HEK293 (cell line): ENCODE results near the gene TLCD4.

ENCODE experiments used
- CTCF ChIA-PET: fragments of 350-600 bp; formaldehyde crosslinking; extraction: SDS; loops from one replicate; lab custom pipeline; 2021; ENCODE audit warnings: antibody characterized with exemption; lab: Yijun Ruan, JAX
- POLR2A ChIA-PET: fragments of 300-600 bp; formaldehyde crosslinking; extraction: SDS; loops from one replicate; lab custom pipeline; 2020; ENCODE audit warnings: antibody characterized with exemption, inconsistent platforms; lab: Yijun Ruan, JAX
- H3K27ac ChIP-seq: fragments of 200-500 bp; sonication (Bioruptor generic); 2 replicates; pipeline ENCODE4 v1.5.1; 2014; ENCODE audit warnings: low read depth, low read length, control low read depth, inconsistent platforms; ENCODE audit errors: extremely low read depth
- H3K36me3 ChIP-seq, 2 experiments: fragments of 200-500 bp in 1 of 2; sonication (Bioruptor generic) in 1 of 2; 1 replicate in 1 of 2; 2 replicates in 1 of 2; pipeline ENCODE4 v1.5.1; 2014 to 2017; ENCODE audit warnings: inconsistent platforms in 2 of 2, low read length in 2 of 2; ENCODE audit not compliant: control insufficient read depth in 2 of 2, insufficient read depth in 1 of 2
- H3K4me1 ChIP-seq: fragments of 200-500 bp; sonication (Bioruptor generic); 2 replicates; pipeline ENCODE4 v1.5.1; 2014; ENCODE audit warnings: mild to moderate bottlenecking, low read length, inconsistent platforms; ENCODE audit not compliant: control insufficient read depth, insufficient read depth
- H3K4me3 ChIP-seq: 2 replicates; pipeline ENCODE4 v1.5.1; 2011; ENCODE audit warnings: low read depth, mild to moderate bottlenecking, control low read depth, low read length, moderate library complexity
- H3K9me3 ChIP-seq: fragments of 200-500 bp; sonication (Bioruptor generic); 2 replicates; pipeline ENCODE4 v1.5.1; 2014; ENCODE audit warnings: low read depth, low read length, inconsistent platforms; ENCODE audit not compliant: control insufficient read depth, insufficient read depth
- GLI2 ChIP-seq: fragments of 450-650 bp; formaldehyde crosslinking; IDR thresholded peaks from 2 replicates; pipeline ENCODE4; 2017; ENCODE audit warnings: missing biosample characterization, missing genetic modification characterization, low read depth, borderline replicate concordance
- HIC1 ChIP-seq: fragments of 450-650 bp; formaldehyde crosslinking; IDR thresholded peaks from 2 replicates; pipeline ENCODE4 v1.5.1; 2016; ENCODE audit warnings: missing biosample characterization, missing genetic modification characterization
- MYNN ChIP-seq: fragments of 450-650 bp; formaldehyde crosslinking; IDR thresholded peaks from 2 replicates; pipeline ENCODE4 v1.5.1; 2016; ENCODE audit warnings: missing biosample characterization, missing genetic modification characterization, borderline replicate concordance
- MZF1 ChIP-seq: fragments of 450-650 bp; formaldehyde crosslinking; IDR thresholded peaks from 2 replicates; pipeline ENCODE4 v1.5.1; 2017; ENCODE audit warnings: missing biosample characterization, missing genetic modification characterization, borderline replicate concordance
- OSR2 ChIP-seq: fragments of 450-650 bp; formaldehyde crosslinking; IDR thresholded peaks from 2 replicates; pipeline ENCODE4 v1.5.1; 2016; ENCODE audit warnings: missing biosample characterization, missing genetic modification characterization
- PBX3 ChIP-seq: sonication (generic); formaldehyde crosslinking; IDR thresholded peaks from 2 replicates; pipeline ENCODE4 v1.8.1; 2022; ENCODE audit warnings: mild to moderate bottlenecking, moderate library complexity, missing genetic modification reagents
- SCRT1 ChIP-seq: fragments of 450-650 bp; formaldehyde crosslinking; IDR thresholded peaks from 2 replicates; pipeline ENCODE4 v1.5.1; 2016; ENCODE audit warnings: missing biosample characterization, missing genetic modification characterization, borderline replicate concordance
- YY1 ChIP-seq: fragments of 450-650 bp; formaldehyde crosslinking; IDR thresholded peaks from 2 replicates; pipeline ENCODE4 v1.5.1; 2018; ENCODE audit warnings: missing biosample characterization, missing genetic modification characterization
- ZBTB17 ChIP-seq: fragments of 450-650 bp; formaldehyde crosslinking; IDR thresholded peaks from 2 replicates; pipeline ENCODE4 v1.5.1; 2016; ENCODE audit warnings: missing biosample characterization, missing genetic modification characterization
- ZBTB48 ChIP-seq: fragments of 450-650 bp; formaldehyde crosslinking; IDR thresholded peaks from 2 replicates; pipeline ENCODE4 v1.5.1; 2016; ENCODE audit warnings: missing biosample characterization, missing genetic modification characterization
- ZFHX2 ChIP-seq: fragments of 450-650 bp; formaldehyde crosslinking; conservative IDR thresholded peaks from 2 replicates; pipeline ENCODE4 v1.5.1; 2016; ENCODE audit warnings: missing biosample characterization, missing genetic modification characterization
- ZNF112 ChIP-seq: fragments of 450-650 bp; formaldehyde crosslinking; IDR thresholded peaks from 2 replicates; pipeline ENCODE4 v1.5.0; 2017; ENCODE audit warnings: missing biosample characterization, missing genetic modification characterization
- ZNF132 ChIP-seq: fragments of 450-650 bp; formaldehyde crosslinking; IDR thresholded peaks from 2 replicates; pipeline ENCODE4 v1.5.1; 2017; ENCODE audit warnings: missing biosample characterization, missing genetic modification characterization, borderline replicate concordance
- ZNF140 ChIP-seq: fragments of 450-650 bp; formaldehyde crosslinking; IDR thresholded peaks from 2 replicates; pipeline ENCODE4 v1.5.1; 2016; ENCODE audit warnings: missing biosample characterization, missing genetic modification characterization
- ZNF184 ChIP-seq: fragments of 450-650 bp; IDR thresholded peaks from 2 replicates; pipeline ENCODE4 v1.5.1; 2018; ENCODE audit warnings: missing biosample characterization, mild to moderate bottlenecking, missing genetic modification characterization
- ZNF19 ChIP-seq: fragments of 450-650 bp; formaldehyde crosslinking; IDR thresholded peaks from 2 replicates; pipeline ENCODE4; 2016; ENCODE audit warnings: missing biosample characterization, missing genetic modification characterization, low read depth
- ZNF211 ChIP-seq: fragments of 450-650 bp; formaldehyde crosslinking; IDR thresholded peaks from 2 replicates; pipeline ENCODE4 v1.5.1; 2016; ENCODE audit warnings: low read depth, missing biosample characterization, missing genetic modification characterization
- ZNF24 ChIP-seq: fragments of 450-650 bp; formaldehyde crosslinking; IDR thresholded peaks from 2 replicates; pipeline ENCODE4 v1.5.1; 2016; ENCODE audit warnings: missing biosample characterization, missing genetic modification characterization
- ZNF248 ChIP-seq: fragments of 450-650 bp; formaldehyde crosslinking; IDR thresholded peaks from 2 replicates; pipeline ENCODE4 v1.5.1; 2017; ENCODE audit warnings: missing biosample characterization, missing genetic modification characterization
- ZNF311 ChIP-seq: fragments of 450-650 bp; formaldehyde crosslinking; IDR thresholded peaks from 2 replicates; pipeline ENCODE4 v1.5.1; 2017; ENCODE audit warnings: missing biosample characterization, missing genetic modification characterization, borderline replicate concordance
- ZNF362 ChIP-seq: fragments of 450-650 bp; formaldehyde crosslinking; IDR thresholded peaks from 2 replicates; pipeline ENCODE4 v1.5.1; 2016; ENCODE audit warnings: missing biosample characterization, missing genetic modification characterization
- ZNF394 ChIP-seq: fragments of 450-650 bp; formaldehyde crosslinking; IDR thresholded peaks from 2 replicates; pipeline ENCODE4 v1.5.1; 2016; ENCODE audit warnings: missing biosample characterization, missing genetic modification characterization, mild to moderate bottlenecking, moderate library complexity, borderline replicate concordance
- ZNF416 ChIP-seq: fragments of 450-650 bp; formaldehyde crosslinking; IDR thresholded peaks from 2 replicates; pipeline ENCODE4 v1.5.1; 2016; ENCODE audit warnings: missing biosample characterization, missing genetic modification characterization
- ZNF544 ChIP-seq: fragments of 450-650 bp; formaldehyde crosslinking; IDR thresholded peaks from 2 replicates; pipeline ENCODE4 v1.5.0; 2017; ENCODE audit warnings: missing biosample characterization, missing genetic modification characterization
- ZNF654 ChIP-seq: fragments of 450-650 bp; formaldehyde crosslinking; IDR thresholded peaks from 2 replicates; pipeline ENCODE4 v1.5.1; 2016; ENCODE audit warnings: low read depth, missing biosample characterization, missing genetic modification characterization
- ZNF677 ChIP-seq: fragments of 450-650 bp; IDR thresholded peaks from 2 replicates; pipeline ENCODE4 v1.5.0; 2018; ENCODE audit warnings: missing biosample characterization, mild to moderate bottlenecking, missing genetic modification characterization, moderate library complexity
- TF ChIP-seq, protein P1 (sequence below): fragments of 450-650 bp; formaldehyde crosslinking; IDR thresholded peaks from 2 replicates; pipeline ENCODE4 v1.5.1; 2016; ENCODE audit warnings: missing biosample characterization, missing genetic modification characterization

TLCD4 gene

DNA sequence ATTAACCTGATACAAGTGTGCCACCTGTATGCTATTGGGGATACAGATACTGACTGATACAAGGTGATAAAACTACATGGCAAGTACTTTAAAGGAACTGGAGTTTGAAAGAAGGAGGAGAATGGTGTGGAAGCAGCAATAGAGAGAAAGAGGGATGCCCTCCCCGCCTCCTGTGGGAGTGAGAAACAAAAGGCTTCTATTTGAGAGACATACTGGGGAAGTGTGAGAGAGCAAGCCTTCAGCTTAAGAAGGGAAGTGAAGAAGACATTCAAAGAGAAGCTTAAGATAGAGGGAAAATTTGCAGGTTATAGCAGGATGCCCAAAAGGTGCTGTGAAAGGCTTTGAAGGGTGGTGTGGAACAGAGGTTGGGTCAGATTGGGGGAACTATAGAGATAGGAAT, 36.7 kb upstream of the TLCD4 start (continued):
- TF ChIP-seq YY1 (tag by site-specific recombination), result no peak
- no peak for TF ChIP-seq OSR2 (tag by site-specific recombination)
- TF ChIP-seq ZFHX2 (tag by site-specific recombination), result no peak

DNA sequence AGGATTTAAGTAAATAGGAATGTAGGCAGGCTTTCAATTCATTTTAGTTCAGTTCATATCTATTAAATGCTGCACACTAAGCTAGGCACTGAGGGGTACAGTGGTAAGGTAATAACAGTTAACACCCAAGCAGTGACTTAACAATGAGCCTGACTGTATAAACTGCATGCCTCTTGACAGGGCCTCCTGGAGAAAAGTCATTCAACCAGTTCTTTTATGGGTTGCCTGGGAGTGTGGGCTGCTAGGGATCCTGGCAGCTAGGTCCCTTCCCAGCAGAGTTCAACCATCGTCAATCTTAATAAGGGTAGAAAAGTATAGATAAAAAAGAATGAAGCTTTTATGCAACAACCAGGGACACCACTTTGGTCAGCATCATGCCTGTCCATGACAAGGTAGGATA, 36.3 kb upstream of the TLCD4 start:
- no peaks in the 10 kb centered on the region for H3K9me3 ChIP-seq
- no peak for TF ChIP-seq GLI2 (tag by site-specific recombination)
- no peak for TF ChIP-seq ZNF19 (tag by site-specific recombination)
- no peak for TF ChIP-seq ZNF362 (tag by site-specific recombination)
- TF ChIP-seq ZBTB17 (tag by site-specific recombination), result no peak
- TF ChIP-seq ZNF394 (tag by site-specific recombination), result no peak
- no peak for TF ChIP-seq ZNF140 (tag by site-specific recombination)
- no peak for TF ChIP-seq ZNF24 (tag by site-specific recombination)
- TF ChIP-seq ZNF112 (tag by site-specific recombination), result no peak
- TF ChIP-seq ZNF248 (tag by site-specific recombination), result no peak
- no peak for TF ChIP-seq HIC1 (tag by site-specific recombination)
- no peak for TF ChIP-seq ZNF211
- TF ChIP-seq MYNN, result no peak
- no peak for TF ChIP-seq ZNF184 (tag by site-specific recombination)
- TF ChIP-seq PBX3, result no peak
- TF ChIP-seq ZNF416, result no peak
- no peak for TF ChIP-seq ZNF544
- no peaks in the 10 kb centered on the region for H3K4me1 ChIP-seq
- H3K27ac ChIP-seq, result no peak overlapping the region
- H3K36me3 ChIP-seq, result no peaks in the 10 kb centered on the region
- ChIA-PET POLR2A (no interaction called here), CTCF (no interaction called here)
- no peak overlapping the region for H3K4me3 ChIP-seq

DNA sequence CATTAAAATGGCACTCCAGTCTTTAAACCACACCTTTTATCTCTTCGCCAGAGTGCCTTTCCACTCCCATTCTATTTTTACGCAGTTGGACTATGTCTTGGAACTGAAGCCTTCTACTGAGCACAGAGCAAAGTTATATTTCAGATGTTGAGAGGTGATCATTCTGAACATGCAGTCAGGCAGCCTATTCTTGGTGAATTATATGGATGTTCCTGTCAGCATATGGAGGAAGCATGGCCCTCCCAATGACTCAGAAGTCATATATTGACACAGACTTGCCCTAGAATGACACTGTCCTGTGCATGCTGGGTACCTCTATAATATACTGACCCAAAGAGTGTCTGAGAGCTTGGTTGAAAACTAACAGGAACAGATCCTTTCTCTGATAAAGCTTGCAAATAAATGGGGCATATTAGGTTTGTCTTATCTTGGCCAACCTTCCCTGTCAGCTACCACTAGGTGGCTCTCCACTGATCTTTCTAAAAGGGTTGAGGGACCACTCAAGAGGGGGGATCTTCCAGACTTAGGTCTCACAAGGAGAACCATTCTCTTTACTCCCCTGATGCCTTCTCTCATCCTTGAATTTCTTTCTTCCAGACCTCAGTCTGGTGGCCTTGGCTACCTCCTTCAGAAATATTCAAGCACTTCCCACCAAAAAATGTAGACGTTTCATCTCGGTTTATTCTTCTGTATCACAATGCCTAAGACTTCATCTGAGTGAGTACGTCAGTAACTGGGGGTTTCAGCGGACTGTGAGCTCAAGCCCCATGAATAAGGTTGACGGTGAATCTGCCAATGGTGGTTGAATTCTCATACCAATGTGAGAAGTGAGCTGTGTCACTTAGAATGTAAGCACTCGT, 32.6 kb upstream of the TLCD4 start:
- CTCF ChIA-PET, result interaction anchor here (0.6 to 3.2 kb wide), 35 partner anchors 10 to 601 kb away, joined by 3 to 42 read pairs (median 4); partner anchors contain the start of genes ALG14, RWDD3 and TLCD4
- Histone ChIP-seq H3K36me3 (no peaks in the 10 kb centered on the region), H3K27ac (no peak overlapping the region)
- TF ChIP-seq ZNF19 (tag by site-specific recombination), result no peak
- no peak for TF ChIP-seq SCRT1 (tag by site-specific recombination)
- TF ChIP-seq ZBTB48 (tag by site-specific recombination), result peak; percentile 18; the same call in 1 of the 2 replicates
- no peak for TF ChIP-seq ZNF677
- TF ChIP-seq ZNF311 (tag by site-specific recombination), result no peak
- TF ChIP-seq ZNF654, result peak; percentile 42
- TF ChIP-seq, protein P1, sequence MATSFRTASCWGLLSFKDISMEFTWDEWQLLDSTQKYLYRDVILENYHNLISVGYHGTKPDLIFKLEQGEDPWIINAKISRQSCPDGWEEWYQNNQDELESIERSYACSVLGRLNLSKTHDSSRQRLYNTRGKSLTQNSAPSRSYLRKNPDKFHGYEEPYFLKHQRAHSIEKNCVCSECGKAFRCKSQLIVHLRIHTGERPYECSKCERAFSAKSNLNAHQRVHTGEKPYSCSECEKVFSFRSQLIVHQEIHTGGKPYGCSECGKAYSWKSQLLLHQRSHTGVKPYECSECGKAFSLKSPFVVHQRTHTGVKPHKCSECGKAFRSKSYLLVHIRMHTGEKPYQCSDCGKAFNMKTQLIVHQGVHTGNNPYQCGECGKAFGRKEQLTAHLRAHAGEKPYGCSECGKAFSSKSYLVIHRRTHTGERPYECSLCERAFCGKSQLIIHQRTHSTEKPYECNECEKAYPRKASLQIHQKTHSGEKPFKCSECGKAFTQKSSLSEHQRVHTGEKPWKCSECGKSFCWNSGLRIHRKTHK (tag by site-specific recombination), result no peak
- TF ChIP-seq MZF1, result peak; percentile 55; the same call in 1 of the 2 replicates
- TF ChIP-seq ZNF132 (tag by site-specific recombination), result no peak
- TF ChIP-seq, all 188 proteins: peak for 3
- H3K4me1 ChIP-seq, result no peaks in the 10 kb centered on the region
- POLR2A ChIA-PET, result interaction anchor here (1.0 to 1.4 kb wide), 3 partner anchors 11 to 149 kb away, joined by 3 to 6 read pairs (median 3); partner anchors contain the start of genes ALG14, RWDD3 and TLCD4
- no peaks in the 10 kb centered on the region for H3K9me3 ChIP-seq
- H3K4me3 ChIP-seq, result no peak overlapping the region
